Fibroblast of skin of right quadriceps (primary cell): ENCODE measurements around the gene HAUS8.

ENCODE experiments used
- DNase-seq: peaks from one replicate; pipeline ENCODE4 v3.0.0-alpha.2; 2013

HAUS8 gene

DNA sequence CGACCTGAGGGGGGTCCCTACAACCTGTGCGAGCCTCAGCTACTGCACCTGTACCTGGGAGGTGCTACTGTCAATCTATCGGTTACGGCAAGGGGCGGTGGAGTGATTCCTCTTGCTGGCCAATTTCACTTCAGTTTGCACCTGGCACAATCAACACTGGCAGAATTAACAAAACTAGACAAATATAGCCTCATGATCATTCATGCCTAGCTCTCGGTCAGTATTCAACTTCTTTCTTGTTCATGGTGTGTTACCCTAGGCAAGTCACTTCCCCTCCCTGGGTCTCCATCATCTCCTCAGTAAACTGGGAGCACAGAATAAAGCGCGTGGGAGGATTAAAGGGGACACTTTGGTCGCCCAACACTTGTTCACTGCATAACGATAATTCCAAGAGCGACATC, 618 bp downstream of the HAUS8 start:
- no peak for DNase-seq

GRCh38 chr19:17073869-17074633, 1.2 kb downstream of the HAUS8 start:
- no peak for DNase-seq

DNA sequence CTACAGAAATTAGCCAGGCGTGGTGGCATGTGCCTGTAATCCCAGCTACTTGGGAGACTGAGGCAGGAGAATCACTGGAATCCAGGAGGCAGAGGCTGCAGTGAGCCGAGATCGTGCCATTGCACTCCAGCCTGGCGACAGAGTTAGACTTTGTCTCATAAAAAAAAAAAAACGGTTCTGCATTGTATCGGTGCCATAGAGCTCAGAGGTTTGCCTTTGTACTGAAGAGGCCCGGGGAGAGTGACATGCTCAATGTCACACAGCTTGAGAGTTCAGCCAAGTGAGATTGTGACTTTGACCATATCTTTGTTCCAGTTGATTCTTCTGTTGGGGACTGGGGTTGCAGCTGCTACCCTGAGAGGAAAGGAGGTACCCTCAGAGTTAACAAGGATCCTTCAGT, 4.3 kb downstream of the HAUS8 start:
- no peak for DNase-seq

DNA sequence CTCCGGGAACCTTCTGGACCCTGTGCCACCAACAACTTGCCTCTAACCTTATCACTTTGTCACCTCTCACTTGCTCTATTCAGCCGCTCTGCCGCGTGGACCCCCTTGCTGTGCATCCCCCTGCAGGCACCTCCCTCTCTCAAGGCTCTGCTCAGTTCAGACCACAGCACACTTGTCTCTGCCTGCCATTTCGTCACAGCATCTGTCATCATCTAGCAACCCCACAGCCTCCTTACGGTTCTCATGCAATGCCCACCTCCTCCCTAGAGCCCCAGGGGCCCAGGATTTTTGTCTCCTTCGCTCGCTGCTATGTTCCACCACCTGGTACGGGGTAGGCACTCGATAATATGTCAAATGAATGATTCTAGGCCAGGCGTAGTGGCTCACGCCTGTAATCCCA, 4.8 kb downstream of the HAUS8 start:
- DNase-seq: no peak

- DNase-seq: no peak
Observed at GRCh38 chr19:17069193-17069592, 6.1 kb downstream of the HAUS8 start.

DNA sequence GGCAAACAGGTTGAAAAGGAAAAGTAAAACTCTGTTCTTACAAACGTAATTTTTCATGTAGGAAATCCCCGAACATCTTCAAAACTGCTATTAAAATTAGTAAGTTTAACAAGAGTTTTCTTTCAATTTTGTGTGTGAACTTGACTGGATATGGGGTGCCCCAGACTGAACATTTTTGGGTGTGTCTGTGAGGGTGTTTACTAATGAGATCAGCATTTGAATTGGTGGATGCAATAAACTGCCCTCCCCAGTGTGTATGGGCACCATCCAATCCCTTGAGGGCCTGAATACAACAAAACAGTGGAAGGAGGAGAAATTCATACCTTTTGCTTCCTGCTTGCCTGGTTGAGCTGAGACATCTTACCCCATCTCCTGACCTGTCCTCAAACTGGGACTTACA, 11.8 kb downstream of the HAUS8 start:
- DNase-seq: no peak

- DNase-seq: no peak
Observed at GRCh38 chr19:17061691-17062090, 13.6 kb downstream of the HAUS8 start.

DNA sequence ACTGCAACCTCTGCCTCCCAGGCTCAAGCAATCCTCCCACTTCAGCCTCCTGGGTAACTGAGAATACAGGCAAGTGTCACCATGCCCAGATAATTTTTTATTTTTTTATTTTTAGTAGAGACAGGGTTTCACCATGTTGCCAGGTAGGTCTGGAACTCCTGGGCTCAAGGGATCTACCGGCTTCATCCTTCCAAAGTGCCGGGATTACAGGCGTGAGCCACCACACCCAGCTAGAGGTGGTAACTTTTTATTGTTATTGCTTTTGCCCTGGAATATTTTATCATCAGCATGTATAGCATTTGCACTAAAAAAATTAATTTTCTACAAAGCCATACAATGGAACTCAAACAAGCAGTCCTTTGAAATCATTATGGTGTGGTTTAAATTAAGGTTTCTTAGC, 14.0 kb downstream of the HAUS8 start:
- DNase-seq: no peak

DNA sequence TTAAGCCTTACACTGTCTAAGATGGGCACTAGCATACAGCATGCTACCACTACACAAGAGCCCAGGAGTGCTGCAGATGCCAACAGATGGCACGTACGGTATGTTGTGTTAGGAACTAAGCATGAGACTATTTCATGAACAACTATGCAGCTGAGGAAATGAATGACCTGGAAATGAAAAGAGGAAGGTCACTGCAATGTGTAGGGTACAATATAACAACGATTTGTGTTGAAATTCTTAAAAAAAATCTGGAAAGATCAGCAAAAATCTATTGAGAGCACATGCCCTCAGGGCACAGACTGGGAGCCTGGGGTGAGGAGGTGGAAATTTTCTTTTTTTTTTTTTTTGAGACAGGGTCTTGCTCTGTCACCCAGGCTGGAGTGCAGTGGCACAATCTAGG, 14.4 kb downstream of the HAUS8 start:
- no peak for DNase-seq

DNA sequence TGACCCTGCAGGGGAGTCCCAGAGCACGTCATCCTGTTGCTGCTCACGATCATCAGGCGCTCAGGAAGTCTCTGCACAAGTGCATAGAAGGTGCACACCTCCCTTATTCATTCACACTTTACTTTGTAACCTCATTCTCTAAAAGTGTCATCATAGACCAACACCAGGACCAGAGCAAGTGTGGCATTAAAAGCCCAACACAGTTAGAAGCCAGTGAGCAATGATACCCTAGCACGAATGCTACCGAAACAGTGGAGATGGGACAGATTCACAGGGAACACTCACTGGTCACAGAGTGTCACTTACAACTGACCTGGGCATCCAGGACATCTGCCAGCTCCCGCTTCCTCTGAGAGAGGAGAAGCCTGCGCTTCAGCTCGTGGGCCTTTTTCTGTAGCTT, 17.0 kb downstream of the HAUS8 start:
- peak; percentile 34 for DNase-seq

DNA sequence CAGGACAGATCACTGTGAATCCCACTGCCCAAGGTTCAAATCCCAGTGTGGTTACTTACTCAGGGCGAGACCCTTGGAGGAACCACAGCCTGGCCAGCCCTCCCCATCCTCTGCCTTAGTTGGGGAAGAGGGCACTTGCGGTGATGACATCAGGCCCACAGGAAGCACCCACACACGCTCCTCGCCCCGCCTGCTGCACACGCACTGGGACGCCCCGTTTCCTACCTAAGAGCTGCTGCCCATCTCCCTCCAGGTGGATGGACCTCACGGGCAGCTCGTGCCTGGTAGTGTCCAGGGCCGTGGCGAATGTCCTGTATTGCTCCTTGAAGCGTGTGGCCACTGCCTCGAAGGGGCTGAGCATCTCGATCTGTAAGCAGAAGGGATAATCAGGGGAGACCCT, 19.6 kb downstream of the HAUS8 start:
- DNase-seq: no peak

DNA sequence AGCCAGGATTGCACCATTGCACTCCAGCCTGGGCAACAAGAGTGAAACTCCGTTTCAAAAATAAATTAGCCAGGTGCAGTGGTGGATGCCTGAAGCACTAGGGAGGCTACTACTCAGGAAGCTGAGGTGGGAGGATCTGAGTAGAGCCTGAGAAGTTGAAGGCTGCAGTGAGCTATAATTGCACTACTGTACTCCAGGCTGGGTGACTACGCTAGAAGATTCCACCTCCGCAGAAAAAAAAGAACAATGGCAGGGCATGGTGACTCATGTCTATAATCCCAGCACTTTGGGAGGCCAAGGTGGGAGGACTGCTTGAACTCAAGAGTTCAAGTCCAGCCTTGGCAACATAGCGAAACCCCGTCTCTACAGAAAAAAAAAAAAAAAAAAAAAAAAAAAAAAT, 20.5 kb downstream of the HAUS8 start:
- no peak for DNase-seq

- peak; percentile 37 for DNase-seq
Observed at GRCh38 chr19:17052439-17052838, 22.8 kb downstream of the HAUS8 start.

DNA sequence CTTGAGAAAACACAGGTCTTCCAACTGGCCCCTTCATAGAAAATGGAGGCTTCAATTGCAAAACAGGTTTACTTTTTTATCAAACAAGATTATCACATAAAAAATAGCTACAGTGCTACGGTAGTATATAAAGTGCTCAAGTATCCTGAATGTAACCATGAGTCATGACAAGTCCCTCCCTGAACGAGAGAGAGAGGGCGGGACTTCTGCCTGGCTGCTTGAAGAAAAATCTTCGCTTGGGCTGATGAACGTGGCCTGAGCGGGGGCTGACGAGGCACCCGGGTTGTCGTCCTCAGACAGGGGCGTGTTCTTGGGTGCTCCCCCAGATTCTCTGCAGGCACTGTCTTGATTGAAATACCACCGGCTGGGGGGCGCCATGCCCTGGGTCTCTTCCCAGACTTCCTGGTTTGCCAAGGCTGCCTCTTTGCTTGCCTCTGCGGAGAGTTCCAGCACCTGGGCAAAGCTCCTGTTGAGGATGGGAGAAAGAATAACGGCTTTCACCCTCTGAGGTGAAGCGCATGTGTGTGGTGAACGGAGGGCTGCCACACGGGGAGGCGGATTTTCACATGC, 25.5 kb downstream of the HAUS8 start:
- DNase-seq: peak; percentile 41

- no peak for DNase-seq
Observed at GRCh38 chr19:17048885-17049453, 26.3 kb downstream of the HAUS8 start.

- DNase-seq: no peak
Observed at GRCh38 chr19:17045907-17046502, 29.2 kb downstream of the HAUS8 start.

GRCh38 chr19:17043744-17044143, 31.5 kb downstream of the HAUS8 start:
- DNase-seq: no peak

GRCh38 chr19:17041976-17042375, 33.3 kb downstream of the HAUS8 start:
- DNase-seq: no peak

DNA sequence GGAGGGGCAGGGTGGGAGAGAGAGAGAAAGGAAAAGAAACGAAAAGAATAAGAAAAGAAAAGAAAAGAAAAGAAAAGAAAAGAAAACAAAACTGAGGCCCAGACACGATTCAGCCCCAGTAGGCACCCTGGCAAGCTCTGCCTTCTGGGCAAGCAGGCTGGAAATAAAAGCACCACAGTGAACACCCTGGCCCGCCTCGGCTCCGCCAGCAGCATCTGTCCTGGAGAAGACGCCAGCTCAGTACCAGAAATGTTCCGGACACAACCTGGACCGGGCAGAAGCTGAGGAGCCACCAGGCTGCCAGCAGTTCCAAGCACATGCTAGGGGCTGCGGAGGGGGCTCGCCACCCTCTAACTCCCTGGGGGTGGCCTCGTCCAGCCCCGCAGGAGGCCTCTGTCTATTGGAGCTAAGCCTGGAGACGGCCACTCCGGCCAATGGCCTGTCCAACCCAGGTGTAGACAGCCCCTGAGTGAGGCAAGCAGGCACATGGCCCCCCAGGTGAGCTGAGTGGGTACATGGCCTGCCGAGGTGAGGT, 37.2 kb downstream of the HAUS8 start:
- no peak for DNase-seq

GRCh38 chr19:17037184-17037583, 38.1 kb downstream of the HAUS8 start:
- no peak for DNase-seq

- DNase-seq: no peak
Observed at GRCh38 chr19:17036640-17037039, 38.6 kb downstream of the HAUS8 start.

DNA sequence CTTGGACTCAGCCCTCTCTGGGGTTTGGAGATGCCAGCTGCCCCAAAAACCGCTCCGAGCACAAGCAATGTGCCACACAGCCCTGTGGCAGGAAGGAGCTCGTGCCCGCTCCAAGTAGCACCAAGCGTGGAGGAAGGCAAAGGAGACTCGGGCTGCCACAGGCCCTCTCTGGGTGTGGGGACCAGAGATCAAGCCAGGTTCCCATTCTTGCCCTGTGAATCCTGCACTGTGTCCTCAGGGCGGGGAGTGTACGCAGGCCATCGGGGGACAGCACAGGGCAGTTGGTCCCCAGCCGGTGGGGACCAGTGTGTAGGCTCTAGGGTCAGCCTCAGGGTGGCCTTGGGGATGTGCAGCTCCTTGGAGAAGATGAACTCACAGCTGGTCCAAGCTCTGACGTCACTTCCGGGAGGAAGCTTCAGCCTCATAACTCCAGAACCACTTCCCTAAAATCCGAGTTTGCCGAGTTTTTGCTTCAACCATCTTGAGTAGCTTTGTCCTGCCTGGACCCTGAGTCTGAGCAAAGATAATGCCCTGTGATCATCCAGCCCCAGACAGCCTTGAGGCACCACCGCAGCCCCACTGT, 39.3 kb downstream of the HAUS8 start:
- DNase-seq: no peak

GRCh38 chr19:17031741-17032140, 43.5 kb downstream of the HAUS8 start:
- no peak for DNase-seq
